NCI-H226 (cell line): ENCODE data around the gene EGR4.
"Not testable (repeated sequence)": the region's sequence is repeated elsewhere in the genome, so short reads cannot be mapped to it uniquely, and the experiment has no call there.

Source experiments
- DNase-seq: peaks from one replicate; pipeline ENCODE4 v3.0.0-alpha.2; 2015

Gene EGR4

DNA sequence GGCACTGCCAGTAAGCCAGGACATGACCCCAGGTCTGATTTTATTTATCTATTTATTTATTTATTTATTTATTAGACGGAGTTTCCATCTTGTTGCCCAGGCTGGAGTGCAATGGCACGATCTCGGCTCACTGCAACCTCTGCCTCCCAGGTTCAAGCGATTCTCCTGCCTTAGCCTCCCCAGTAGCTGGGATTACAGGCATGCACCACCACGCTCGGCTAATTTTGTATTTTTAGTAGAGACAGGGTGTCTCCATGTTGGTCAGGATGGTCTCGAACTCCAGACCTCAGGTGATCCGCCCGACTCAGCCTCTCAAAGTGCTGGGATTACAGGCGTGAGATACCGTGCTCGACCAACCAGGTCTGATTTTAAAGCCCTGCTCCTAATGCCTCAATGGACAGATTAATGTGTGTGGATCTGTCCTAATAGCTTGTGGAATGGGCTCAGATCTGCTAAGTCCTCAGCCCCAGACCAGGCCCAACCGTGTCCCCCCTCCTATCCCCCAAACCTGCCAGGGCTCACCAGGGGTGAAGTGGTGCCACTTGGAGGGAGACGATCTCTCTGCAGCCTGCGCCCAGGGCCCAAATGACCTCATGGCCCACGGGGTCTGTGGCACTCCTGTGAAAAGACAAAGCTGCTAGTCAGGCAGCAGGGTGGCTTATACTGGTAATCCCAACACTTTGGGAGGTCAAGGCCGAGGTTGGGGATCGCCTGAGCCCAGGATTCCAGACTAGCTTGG lies 30.5 kb downstream of the EGR4 start:
- DNase-seq: not testable (repeated sequence)

DNA sequence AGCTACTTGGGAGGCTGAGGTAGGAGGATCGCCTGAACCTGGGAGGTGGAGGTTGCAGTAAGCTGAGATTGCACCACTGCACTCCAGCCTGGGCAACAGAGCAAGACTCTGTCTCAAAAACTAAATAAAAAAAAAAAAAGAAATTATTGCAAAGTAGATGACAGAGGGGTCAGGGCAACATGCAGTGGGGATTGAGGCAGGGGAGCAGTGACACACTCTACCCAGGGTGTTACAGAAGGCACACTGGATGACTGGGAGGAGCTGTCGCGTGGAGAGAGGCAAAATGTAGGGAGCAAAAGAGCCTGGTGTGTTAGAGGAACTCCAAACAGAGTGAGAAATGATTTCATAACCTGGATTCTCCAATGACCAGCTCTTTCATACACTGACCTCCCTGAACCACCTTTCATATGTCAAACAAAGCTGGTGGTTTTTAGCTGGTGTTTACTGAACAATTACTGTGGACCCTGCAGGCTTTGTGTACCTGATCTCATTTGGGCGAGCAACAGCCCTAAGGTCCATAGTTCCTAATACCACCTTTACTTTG lies 31.2 kb downstream of the EGR4 start:
- no peak for DNase-seq

DNA sequence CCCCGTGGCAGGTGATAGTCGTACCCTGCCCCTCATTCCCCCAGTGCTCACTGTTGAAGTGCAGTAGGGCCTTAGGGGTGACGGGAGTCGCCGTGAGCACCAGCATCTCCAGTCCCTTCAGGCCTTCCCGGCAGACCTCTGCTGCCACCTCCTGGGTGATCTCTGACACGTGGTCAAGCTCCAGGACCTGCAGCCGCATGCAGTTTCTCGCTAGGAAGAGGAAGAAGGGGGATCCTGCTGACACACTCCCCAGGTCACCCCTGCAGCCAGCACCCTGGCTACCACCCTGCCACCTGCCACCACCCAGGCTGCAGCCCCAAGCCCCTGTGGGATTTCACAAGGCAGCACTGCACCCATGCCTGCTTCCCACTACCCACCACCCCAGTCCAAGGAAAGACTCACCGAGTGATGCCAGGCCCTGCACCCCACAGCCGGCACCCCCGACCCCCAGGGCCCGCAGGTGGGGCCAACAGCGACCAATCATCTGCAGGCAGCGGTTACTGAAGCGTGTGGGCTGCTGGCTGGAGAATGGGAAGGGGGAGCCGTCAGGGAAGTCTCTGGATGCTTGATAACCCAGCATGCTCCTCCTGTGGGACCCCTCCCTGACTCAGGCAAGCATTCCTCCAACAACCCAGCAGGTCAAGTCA lies 32.9 kb downstream of the EGR4 start:
- peak; percentile 45 for DNase-seq

DNA sequence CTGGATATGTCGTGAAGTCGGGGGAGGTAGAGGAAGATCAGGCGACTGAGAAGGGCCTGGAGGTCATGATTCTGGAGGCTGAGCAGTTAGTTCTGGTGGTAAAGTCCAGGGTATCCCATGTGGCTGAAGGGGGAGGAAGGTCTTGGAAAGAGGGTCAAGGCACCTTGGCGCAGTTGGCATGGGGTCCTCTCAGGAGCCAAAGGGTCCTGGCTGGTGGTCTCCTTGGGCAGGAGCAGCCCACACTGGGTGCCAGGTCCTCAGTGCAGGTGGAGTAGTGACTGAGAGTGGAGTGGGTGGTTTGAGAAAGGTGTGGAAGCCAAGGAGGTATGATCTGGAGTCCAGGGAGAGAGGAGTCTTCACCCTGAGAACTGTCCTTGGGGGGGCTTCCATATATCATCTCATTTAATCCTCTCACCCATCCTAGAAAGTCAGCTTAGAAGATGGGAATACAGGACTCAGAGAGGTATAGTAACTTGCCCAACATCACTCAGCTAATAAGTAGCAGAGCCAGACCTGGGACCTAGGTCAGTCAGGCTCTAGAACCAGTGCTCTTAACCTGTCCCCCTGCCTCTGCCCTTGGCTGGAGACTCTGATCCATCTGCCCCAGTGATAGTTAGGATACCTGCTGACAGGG lies 33.5 kb downstream of the EGR4 start:
- DNase-seq: no peak

DNA sequence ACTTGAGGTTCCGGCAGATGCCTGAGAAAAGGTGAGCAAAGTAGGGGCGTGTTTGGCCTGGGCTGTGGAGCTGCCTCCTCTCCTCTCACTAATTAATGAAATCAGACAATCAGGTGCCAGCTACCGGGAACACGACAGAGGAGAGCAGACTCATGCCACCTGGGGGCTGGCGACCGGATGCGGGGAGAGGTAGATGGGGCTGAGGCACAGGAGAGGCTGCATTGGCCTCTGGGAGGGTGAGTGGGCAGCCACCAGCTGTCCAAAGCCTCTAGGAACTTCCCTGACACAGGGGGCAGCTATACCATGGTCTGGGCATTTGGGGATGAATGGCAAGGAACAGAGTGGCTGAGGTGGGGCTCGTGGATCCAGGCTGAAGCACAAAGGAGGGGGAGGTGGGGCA lies 34.1 kb downstream of the EGR4 start:
- DNase-seq: no peak

DNA sequence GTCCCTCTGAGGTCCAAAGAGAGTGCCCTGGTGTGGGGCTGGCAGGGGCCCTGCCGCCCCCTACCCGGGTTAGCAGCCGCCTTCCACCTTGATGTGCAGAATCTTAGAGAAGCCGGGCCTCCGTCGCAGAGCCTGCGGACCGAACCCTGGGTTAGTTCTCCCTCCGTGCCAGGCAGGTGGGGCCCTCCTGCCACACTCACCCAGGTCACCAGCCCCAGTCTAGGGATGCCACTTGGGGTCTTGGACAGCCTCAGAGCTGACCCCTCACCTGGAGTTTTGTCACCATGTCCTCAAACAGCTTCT lies 34.5 kb downstream of the EGR4 start:
- DNase-seq: no peak

DNA sequence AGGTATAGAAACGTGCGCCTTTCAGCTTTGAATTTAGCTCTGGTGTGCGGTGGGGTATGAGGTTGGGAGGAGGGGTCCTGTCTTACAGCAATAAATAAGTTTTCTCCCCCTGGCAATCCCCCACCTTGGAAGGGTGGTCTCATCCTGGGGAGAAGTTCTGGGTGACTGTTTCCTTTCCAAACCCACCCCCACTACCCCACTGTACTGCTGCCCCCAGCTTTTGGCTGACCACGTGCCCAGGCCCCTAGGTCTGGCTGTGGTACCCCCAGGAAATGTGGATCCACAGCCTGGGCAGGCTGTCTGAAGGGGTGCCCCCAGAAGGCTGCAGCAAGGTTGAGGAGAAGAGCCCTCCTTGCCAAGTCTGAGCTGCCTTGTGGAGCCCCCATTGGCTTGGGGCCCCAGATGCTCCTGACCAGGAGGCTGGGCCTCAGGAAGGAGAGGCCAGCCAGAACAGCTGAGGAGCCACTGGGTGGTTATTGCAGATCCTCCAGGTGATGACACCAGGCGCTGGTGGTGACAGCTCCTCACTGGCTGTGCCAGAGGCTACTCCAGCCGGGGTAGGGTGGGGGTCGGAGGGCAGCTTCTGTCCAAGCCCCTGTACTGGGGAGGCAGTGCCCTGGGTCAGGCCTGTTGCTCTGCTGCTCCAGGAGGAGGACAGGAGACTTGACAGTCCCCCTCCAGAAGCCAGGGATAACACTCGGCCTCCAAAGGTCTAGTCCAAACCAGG lies 35.0 kb downstream of the EGR4 start:
- no peak for DNase-seq

DNA sequence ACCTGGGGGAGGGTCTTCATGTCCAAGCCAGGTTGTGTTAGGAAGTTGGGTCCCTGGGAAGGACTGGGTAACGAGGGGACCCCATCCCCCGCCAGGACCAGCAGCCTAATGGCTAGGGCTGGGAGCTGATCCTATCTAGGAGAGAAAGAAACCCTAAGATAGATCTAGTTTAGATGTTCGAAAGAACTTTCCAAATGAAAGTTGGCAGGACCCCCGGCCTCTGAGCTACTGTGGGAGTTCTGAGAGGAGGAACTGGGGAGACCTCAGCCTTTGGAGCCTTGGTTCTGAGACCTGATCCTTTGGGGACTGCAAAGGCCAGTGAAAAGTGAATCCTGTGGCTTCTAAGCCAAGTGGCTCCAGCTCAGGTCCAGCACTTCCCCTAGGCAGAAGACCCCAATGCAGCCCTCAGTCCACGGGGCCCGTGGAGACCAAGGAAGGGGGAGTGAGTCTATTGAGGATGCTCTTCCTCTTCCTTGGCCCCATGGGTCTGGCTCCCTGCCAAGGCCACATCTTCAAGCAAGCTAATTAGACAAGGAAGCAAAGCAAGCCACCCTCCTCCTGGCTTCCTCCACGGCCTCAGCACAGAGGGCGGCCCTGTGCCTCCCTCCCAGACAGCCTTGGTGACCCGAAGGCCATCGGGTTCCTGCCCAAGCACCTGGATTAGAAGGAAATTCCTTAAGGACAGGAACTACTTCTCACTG lies 35.8 kb downstream of the EGR4 start:
- DNase-seq: no peak

DNA sequence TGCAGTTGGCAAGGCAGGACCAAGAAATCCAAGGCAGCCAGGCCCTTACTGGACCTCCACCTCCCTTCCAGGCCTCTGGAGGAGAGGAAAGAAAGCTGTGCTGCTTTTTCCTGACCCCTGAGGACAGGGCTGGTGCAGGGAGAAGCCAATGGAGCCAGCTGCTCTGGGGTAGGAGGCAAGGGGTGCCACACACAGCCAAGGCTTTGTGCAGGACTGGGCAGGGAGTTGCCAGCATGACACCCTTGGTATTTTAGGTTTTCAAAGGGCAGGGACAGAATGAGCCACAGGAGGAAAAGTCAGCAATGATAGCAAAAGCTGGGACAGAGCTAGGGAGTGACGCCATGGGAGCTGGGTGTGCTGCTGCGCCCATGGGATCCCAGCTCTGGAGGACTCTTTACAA lies 36.3 kb downstream of the EGR4 start:
- no peak for DNase-seq

DNA sequence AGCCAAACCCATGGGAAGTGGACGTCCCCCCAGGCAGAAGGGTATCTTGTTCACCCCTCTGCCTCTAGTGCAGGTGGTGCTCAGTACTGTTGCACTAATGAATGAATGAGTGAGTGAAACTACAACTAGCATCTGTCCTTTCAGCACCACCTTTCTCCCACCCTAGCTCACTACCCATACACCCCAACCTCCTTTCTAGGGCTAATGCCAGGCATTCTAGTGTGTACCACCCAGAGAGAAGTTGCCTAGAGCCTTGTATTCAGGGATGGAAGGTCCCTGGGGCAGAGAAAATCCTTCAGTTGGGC lies 36.8 kb downstream of the EGR4 start:
- no peak for DNase-seq

DNA sequence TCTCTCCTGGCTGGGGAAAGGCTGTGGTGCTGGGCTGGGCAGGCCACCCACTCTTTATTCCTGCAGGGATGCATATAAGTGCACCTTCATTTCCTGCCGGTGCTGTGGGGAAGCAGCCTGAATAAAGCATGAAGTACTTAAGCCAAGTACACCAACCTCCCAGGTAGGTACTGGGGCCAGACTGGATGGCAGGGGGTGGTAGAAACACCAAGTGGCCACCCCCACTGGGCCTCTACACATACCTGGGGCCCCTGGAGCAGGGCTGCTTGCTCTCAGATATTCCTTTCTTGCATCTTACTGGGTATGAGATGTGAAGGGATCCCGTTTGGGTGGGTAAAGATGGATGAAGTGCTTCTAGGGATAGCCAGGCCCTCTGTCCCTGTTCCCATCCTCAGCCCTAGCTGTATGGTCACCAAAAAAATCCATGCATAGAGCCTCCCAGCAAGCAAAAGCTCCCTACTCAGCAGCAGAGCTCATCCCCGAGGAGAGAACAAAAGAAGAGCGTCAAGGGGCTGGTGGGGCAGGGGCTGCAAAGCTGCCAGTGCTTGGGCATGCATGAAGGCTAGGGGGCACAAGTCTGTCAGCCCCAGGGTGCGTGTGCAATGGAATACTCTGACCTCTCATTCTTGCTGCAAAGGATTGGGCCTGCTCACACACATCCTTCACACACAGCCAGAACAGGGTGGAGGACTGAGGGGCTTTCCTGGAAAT lies 37.3 kb downstream of the EGR4 start:
- DNase-seq: no peak

DNA sequence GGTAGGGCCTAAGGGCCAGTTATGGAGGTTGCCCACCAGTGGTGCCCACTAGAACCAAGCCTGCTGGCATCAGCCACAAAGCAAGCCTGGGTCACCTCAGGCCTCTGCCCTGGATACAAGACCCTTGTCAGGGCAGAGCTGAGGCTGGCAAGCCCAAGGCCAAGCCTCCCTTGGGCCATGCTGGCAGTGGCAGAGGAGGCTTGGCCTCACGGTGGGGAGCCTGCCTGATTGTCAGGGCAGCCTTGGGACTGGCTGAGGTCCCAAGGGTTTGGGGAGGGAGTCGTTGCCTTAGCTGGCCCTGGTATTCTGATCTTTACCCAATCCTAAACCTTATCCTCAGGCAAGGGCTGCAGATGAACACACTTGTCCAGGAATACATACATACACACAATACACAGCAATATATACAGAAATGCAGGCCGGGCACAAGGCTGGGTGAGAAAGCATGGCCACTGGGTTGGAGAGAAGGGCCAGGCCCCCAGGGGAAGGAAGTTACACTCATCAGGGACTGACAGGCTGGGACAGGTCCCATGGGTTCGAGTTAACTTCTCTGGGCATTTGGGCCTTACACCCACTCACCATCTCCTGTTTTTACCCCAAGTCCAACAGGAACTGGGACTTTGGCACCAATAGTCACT lies 38.2 kb downstream of the EGR4 start:
- DNase-seq: no peak

DNA sequence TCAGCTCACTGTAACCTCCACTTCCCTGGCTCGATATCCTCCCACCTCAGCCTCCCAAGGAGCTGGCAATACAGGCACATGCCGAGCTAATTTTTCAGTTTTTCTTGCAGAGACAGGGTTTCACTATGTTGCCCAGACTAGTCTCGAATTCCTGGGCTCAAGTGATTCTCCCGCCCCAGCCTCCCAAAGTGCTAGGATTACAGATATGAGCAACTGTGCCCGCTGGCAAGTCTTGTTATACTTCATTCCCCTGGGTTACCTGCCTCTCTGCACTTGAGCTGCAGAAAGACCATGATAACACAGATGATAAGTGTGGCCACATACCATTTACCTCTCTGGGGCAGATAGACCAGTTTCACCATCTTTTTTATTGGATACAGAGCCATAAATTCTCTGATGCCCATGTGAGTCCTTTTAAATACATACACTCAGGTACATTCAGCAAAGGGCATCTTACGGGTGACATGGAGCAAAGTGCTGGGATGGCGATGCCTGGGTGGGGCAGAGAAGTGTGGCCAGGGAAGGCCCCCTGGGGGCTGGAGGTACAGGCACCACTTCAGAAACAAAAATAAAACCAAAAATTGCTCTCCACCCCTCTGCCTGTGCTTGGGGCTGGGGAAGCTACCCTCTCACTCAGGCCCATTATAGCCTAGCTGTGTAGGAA lies 38.9 kb downstream of the EGR4 start:
- DNase-seq: no peak

DNA sequence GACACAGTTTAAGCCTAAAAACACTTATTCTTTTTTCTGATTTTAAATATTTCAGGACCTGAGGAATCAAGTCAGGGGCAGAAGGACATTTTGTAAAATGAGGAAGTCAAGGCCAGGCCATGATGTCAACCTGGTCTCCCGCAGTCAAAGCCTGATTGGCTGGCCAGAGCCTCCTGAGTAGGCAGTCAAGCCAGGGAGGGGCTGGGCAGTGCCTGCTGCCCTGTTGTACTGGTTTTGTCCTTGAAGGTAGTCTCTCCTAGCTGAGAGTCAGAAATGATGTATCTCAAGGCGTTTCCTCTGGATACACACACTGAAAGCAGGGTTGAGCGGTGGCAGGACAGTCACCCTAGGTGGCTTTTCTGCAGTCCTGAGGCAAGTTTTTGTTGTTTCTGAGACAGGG lies 39.4 kb downstream of the EGR4 start:
- DNase-seq: no peak

DNA sequence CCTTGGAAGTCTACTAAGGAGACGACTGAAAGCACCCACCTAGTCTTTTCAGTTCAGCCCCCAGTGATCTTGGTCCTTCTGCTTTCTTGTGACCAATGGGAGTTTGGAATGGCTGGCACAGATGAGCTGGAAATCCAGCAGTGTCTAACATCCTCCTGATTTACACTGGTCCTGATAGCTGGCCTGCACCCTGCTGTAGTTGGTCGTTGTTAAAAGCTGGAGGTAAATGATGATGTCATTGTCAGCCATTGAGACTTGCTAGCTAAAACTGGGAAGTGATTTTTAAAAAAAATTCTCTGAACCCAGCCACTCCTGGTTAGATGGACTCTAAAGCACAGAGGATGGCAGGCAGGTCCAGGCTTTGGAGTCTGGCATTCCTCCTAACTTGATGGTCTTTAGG lies 39.9 kb downstream of the EGR4 start:
- no peak for DNase-seq

DNA sequence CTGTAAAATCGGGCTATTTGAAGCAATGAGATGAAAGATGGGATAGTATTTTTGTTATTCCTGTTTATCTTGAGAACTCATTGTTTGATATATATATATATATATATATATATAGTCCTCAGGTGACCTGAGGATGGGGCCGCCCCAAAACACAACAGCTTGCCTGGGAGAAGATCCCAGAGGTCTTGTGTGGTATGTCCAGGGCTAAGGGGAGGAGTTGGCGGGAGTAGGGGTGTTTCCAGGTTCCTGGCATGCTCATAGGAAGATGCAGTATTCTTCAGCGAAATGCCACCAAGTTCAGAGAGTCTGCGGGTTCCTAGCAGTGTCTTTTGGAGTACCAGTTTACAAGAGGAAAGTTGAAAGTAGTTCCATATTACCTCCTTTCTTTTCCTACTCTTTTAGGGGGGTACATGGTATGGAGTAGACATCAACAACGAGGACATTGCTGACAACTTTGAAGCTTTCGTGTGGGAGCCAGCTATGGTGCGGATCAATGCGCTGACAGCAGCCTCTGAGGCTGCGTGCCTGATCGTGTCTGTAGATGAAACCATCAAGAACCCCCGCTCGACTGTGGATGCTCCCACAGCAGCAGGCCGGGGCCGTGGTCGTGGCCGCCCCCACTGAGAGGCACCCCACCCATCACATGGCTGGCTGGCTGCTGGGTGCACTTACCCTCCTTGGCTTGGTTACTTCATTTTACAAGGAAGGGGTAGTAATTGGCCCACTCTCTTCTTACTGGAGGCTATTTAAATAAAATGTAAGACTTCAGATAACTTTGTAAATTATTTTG lies 40.9 kb downstream of the EGR4 start:
- no peak for DNase-seq

DNA sequence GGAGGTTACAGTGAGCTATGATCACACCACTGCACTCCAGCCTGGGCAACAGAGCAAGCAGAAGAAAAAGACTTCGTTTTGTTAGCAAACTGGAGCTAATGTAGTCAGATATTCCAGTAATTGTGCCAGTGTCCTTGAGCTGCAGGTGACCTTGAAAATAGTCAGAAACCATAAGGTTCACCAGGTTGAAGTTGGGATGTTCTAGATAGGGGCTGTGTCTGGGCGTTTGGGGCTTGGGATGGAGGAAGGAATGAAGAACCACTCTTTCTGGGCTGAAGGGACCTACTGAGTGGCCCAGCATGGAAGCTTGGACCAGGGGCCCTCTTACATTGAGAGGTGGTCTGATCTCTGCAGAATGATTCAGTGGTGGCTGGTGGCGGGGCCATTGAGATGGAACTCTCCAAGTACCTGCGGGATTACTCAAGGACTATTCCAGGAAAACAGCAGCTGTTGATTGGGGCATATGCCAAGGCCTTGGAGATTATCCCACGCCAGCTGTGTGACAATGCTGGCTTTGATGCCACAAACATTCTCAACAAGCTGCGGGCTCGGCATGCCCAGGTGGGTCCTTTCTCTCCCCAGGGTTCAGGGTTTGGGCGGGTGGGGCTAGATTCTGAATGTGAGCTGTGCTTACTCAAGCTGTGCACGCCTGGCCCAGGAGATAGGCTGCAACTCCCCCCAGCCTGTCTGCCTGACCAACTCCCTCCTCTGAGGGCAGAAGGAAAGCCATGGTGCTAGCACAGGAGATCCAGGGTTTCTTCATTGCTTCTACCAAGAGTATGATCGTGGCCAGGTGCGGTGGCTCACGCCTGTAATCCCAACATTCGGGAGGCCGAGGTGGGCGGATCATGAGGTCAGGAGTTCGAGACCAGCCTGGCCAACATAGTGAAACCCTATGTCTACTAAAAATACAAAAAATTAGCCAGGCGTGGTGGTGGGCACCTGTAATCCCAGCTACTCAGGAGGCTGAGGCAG lies 42.2 kb downstream of the EGR4 start:
- no peak for DNase-seq

DNA sequence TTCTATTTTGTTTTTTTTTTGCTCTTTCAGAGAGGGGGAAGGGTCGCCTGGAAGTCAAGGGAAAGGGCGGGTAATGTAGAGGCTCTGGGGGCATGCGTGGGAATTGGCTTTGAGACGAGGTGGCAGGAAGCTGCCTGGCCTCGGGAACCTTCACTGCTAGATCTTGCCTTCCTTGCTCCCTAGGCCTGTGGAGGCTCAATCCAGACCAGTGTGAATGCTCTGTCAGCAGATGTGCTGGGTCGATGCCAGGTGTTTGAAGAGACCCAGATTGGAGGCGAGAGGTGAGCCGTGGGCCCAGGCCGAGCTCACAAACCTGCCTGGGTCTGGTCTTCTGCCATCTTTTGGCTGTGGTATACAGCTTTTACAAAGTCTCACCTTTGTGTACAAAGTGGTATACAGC lies 43.7 kb downstream of the EGR4 start:
- DNase-seq: no peak

DNA sequence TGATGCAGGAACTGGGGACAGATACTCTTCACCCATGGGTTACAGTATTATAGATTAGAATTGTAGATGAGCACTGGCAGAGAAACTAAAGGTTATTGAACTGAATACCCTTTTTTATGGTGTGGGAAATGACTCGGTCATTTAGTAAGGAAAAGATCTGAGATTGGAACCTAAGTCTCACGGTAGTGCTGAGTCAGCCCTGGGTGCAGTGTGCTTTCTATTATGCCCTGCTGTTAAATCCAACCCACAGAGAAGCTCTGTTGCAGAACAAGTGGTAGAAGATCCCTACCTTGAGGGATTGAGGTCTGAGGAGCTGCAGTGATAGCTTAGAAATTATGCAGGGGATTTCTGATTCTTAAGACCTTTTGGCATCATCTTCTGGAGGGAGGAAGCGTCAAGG lies 46.5 kb downstream of the EGR4 start:
- DNase-seq: no peak
